ENCODE results near the gene METTL13. TPM values are rescaled to one million over a fixed set of nuclear protein-coding genes. Genes with fewer than 3 reads are reported as not detected.
"Not testable (repeated sequence)": the region's sequence is repeated elsewhere in the genome, so short reads cannot be mapped to it uniquely, and the experiment has no call there.

Gene METTL13
- total RNA-seq, 4 donors from 2014 or later: 14.0 to 20.8 (median 18.3) TPM

- no peak for DNase-seq
These were observed 15.1 kb downstream of the METTL13 start for GRCh38 chr1:171796592-171796991.

GRCh38 chr1:171798311-171798710, 16.9 kb downstream of the METTL13 start:
- TF ChIP-seq CTCF (IDR thresholded peaks at IDR 0.05): no peak
- TF ChIP-seq POLR2A (IDR thresholded peaks at IDR 0.05): no peak
- WGBS, 2 donors: 92 to 93% methylated on average over 3 of the region's 3 CpGs
- H3K27ac ChIP-seq: no peak overlapping the region
- no peak overlapping the region for H3K4me3 ChIP-seq
- no peaks in the 10 kb centered on the region for H3K9me3 ChIP-seq
- intact Hi-C loops (cut with DNase I): no loop called here
- H3K36me3 ChIP-seq: peaks cover 14 to 62% (median 17%) of the 10 kb centered on the region in 3 donors
- H3K27me3 ChIP-seq: no peaks in the 10 kb centered on the region
- no peak for DNase-seq
- H3K4me1 ChIP-seq: no peaks in the 10 kb centered on the region

More at GRCh38 chr1:171796592-171796991, 15.1 kb downstream of the METTL13 start:
- no peak overlapping the region for H3K27ac ChIP-seq
- WGBS, 2 donors: 94 to 100% methylated on average over 2 to 4 of the region's 5 CpGs
- intact Hi-C loops (cut with DNase I): no loop called here
- H3K4me3 ChIP-seq: no peak overlapping the region
- no peaks in the 10 kb centered on the region for H3K9me3 ChIP-seq
- no peaks in the 10 kb centered on the region for H3K27me3 ChIP-seq
- TF ChIP-seq POLR2A (IDR thresholded peaks at IDR 0.05) (no peak), CTCF (IDR thresholded peaks at IDR 0.05) (no peak)
- H3K4me1 ChIP-seq: no peaks in the 10 kb centered on the region
- peaks cover 18 to 79% (median 26%) of the 10 kb centered on the region in 3 donors for H3K36me3 ChIP-seq

GRCh38 chr1:171798765-171799164, 17.3 kb downstream of the METTL13 start:
- Histone ChIP-seq H3K36me3 (peaks cover 14 to 57% (median 15%) of the 10 kb centered on the region in 3 donors), H3K27ac (no peak overlapping the region), H3K4me3 (no peak overlapping the region), H3K27me3 (no peaks in the 10 kb centered on the region), H3K4me1 (no peaks in the 10 kb centered on the region), H3K9me3 (no peaks in the 10 kb centered on the region)
- WGBS, 2 donors: 85 to 87% methylated on average over 3 of the region's 3 CpGs
- DNase-seq: no peak
- intact Hi-C loops (cut with DNase I): no loop called here
- no peak for TF ChIP-seq CTCF (IDR thresholded peaks at IDR 0.05)
- no peak for TF ChIP-seq POLR2A (IDR thresholded peaks at IDR 0.05)

GRCh38 chr1:171799166-171799565, 17.7 kb downstream of the METTL13 start:
- Histone ChIP-seq H3K4me3 (no peak overlapping the region), H3K9me3 (no peaks in the 10 kb centered on the region), H3K4me1 (no peaks in the 10 kb centered on the region), H3K27ac (no peak overlapping the region), H3K27me3 (no peaks in the 10 kb centered on the region), H3K36me3 (peaks cover 14 to 53% (median 15%) of the 10 kb centered on the region in 3 donors)
- TF ChIP-seq POLR2A (IDR thresholded peaks at IDR 0.05) (no peak), CTCF (IDR thresholded peaks at IDR 0.05) (no peak)
- no peak for DNase-seq
- intact Hi-C loops (cut with DNase I): no loop called here
- WGBS, 2 donors: 41 to 76% methylated on average over 4 of the region's 4 CpGs

- not testable (repeated sequence) for H3K27ac ChIP-seq, DNase-seq, H3K4me3 ChIP-seq, H3K9me3 ChIP-seq, H3K27me3 ChIP-seq, H3K4me1 ChIP-seq
- intact Hi-C loops (cut with DNase I): loop anchor here (5.0 kb wide), 1 partner anchor 183 kb away; no protein-coding TSS in a partner anchor
- peaks cover 14 to 48% (median 14%) of the 10 kb centered on the region in 3 donors for H3K36me3 ChIP-seq
- WGBS, 2 donors: 82% methylated on average over 2 of the region's 2 CpGs; no CpG with 5 or more reads in 1 of the 2 donors
These were observed 18.2 kb downstream of the METTL13 start for GRCh38 chr1:171799698-171800097.

- H3K9me3 ChIP-seq: no peaks in the 10 kb centered on the region
- TF ChIP-seq CTCF (IDR thresholded peaks at IDR 0.05) (no peak), POLR2A (IDR thresholded peaks at IDR 0.05) (no peak)
- H3K27me3 ChIP-seq: no peaks in the 10 kb centered on the region
- WGBS, 2 donors: 93 to 96% methylated on average over 3 of the region's 3 CpGs
- peaks cover 8 to 42% (median 12%) of the 10 kb centered on the region in 3 donors for H3K36me3 ChIP-seq
- H3K4me3 ChIP-seq: no peak overlapping the region
- H3K27ac ChIP-seq: no peak overlapping the region
- no peaks in the 10 kb centered on the region for H3K4me1 ChIP-seq
- intact Hi-C loops (cut with DNase I): loop anchor here (5.0 kb wide), 1 partner anchor 182 kb away; no protein-coding TSS in a partner anchor
- DNase-seq: no peak
These were observed 18.9 kb downstream of the METTL13 start for GRCh38 chr1:171800342-171800741.
